HG03432 (cell line): ENCODE measurements around the gene TMEM151A.
"Not testable (repeated sequence)": the region's sequence is repeated elsewhere in the genome, so short reads cannot be mapped to it uniquely, and the experiment has no call there.

Experiments used
- ATAC-seq: cut with Tn5 transposase; IDR thresholded peaks from one replicate; pipeline ENCODE4 v1.9.1; 2021; ENCODE audit warnings: mild to moderate bottlenecking, moderate library complexity; ENCODE audit not compliant: unreplicated experiment

Gene TMEM151A

GRCh38 chr11:66267039-66267378, 24.7 kb upstream of the TMEM151A start:
- ATAC-seq: no peak

- peak; percentile 52 for ATAC-seq
Measured at GRCh38 chr11:66267379-66268243, 24.1 kb upstream of the TMEM151A start.

GRCh38 chr11:66268244-66268951, 23.3 kb upstream of the TMEM151A start, which contains the start of gene RAB1B:
RAB1B (plus strand) TSS chr11:66268639; CDS start chr11:66268680, 41 bp downstream.
- peak; percentile 74 for ATAC-seq

- no peak for ATAC-seq
Measured at GRCh38 chr11:66268952-66269905, 22.5 kb upstream of the TMEM151A start.

- ATAC-seq: no peak
Measured at GRCh38 chr11:66271816-66272215, 19.9 kb upstream of the TMEM151A start.

GRCh38 chr11:66272596-66272995, 19.1 kb upstream of the TMEM151A start:
- ATAC-seq: no peak

- ATAC-seq: no peak
Measured at GRCh38 chr11:66274219-66274618, 17.5 kb upstream of the TMEM151A start.

GRCh38 chr11:66275396-66275795, 16.3 kb upstream of the TMEM151A start:
- ATAC-seq: no peak

GRCh38 chr11:66275984-66276612, 15.6 kb upstream of the TMEM151A start:
- no peak for ATAC-seq

GRCh38 chr11:66276619-66277018, 15.1 kb upstream of the TMEM151A start:
- not testable (repeated sequence) for ATAC-seq

GRCh38 chr11:66277064-66277463, 14.6 kb upstream of the TMEM151A start:
- ATAC-seq: not testable (repeated sequence)

GRCh38 chr11:66277471-66278362, 14.0 kb upstream of the TMEM151A start, which contains the start of gene CNIH2:
CNIH2 (plus strand) TSS chr11:66278175; CDS start chr11:66278457, 282 bp downstream.
- no peak for ATAC-seq

GRCh38 chr11:66278363-66279091, 13.2 kb upstream of the TMEM151A start:
- no peak for ATAC-seq

GRCh38 chr11:66279092-66279734, 12.5 kb upstream of the TMEM151A start:
- ATAC-seq: no peak

GRCh38 chr11:66280428-66280827, 11.3 kb upstream of the TMEM151A start:
- no peak for ATAC-seq

- ATAC-seq: no peak
Measured at GRCh38 chr11:66281001-66281400, 10.7 kb upstream of the TMEM151A start.

GRCh38 chr11:66281776-66282467, 9.8 kb upstream of the TMEM151A start:
- no peak for ATAC-seq
